Retinal pigment epithelial cell (primary cell): ENCODE results near the gene CPNE1.

Experiments
- DNase-seq: peaks from one replicate; pipeline ENCODE4 v3.0.0-alpha.2; 2010; ENCODE audit warnings: low read depth
- H3K4me3 ChIP-seq: 2 replicates; pipeline ENCODE4 v1.5.1; 2011; ENCODE audit warnings: mild to moderate bottlenecking, low read length, control low read depth, moderate library complexity
- CTCF ChIP-seq: conservative IDR thresholded peaks from 2 replicates; pipeline ENCODE4 v1.5.1; 2011; ENCODE audit warnings: low read depth, low read length, control low read depth, inconsistent platforms

Gene CPNE1

GRCh38 chr20:35660122-35660937 lies 4.4 kb downstream of the CPNE1 start:
- no peak for TF ChIP-seq CTCF
- no peak overlapping the region for H3K4me3 ChIP-seq
- DNase-seq, result no peak

- H3K4me3 ChIP-seq, result no peak overlapping the region
- DNase-seq, result no peak
- no peak for TF ChIP-seq CTCF
Observed at GRCh38 chr20:35657271-35657670, 7.4 kb downstream of the CPNE1 start.

- H3K4me3 ChIP-seq, result no peak overlapping the region
- TF ChIP-seq CTCF, result no peak
- DNase-seq, result no peak
Observed at GRCh38 chr20:35654415-35654814, 10.3 kb downstream of the CPNE1 start.

- no peak overlapping the region for H3K4me3 ChIP-seq
- no peak for DNase-seq
- TF ChIP-seq CTCF, result no peak
Observed at GRCh38 chr20:35653893-35654292, 10.8 kb downstream of the CPNE1 start.

GRCh38 chr20:35653430-35653734 lies 11.3 kb downstream of the CPNE1 start:
- TF ChIP-seq CTCF, result no peak
- no peak overlapping the region for H3K4me3 ChIP-seq
- DNase-seq, result no peak

- TF ChIP-seq CTCF, result no peak
- DNase-seq, result no peak
- no peak overlapping the region for H3K4me3 ChIP-seq
Observed at GRCh38 chr20:35652641-35653429, 11.9 kb downstream of the CPNE1 start.

GRCh38 chr20:35651958-35652357 lies 12.7 kb downstream of the CPNE1 start:
- H3K4me3 ChIP-seq, result no peak overlapping the region
- no peak for DNase-seq
- no peak for TF ChIP-seq CTCF
